Gastroesophageal sphincter (tissue), 4 donors: Measurements from ENCODE around the gene DNAJB9. TPM values are rescaled to one million over a fixed set of nuclear protein-coding genes. Genes with fewer than 3 reads are reported as not detected.

Experiments
- ATAC-seq: fragments of 150-250 bp; one replicate; pipeline ENCODE4 v1.9.1; 2016; ENCODE audit warnings: mild to moderate bottlenecking, moderate library complexity
- H3K27ac ChIP-seq, 4 donors: fragments of 200-600 bp; sonication (generic) in 3 of 4; 1 replicate in 3 of 4; 2 replicates in 1 of 4; pipeline ENCODE4 v1.5.1; 2016 to 2019
- H3K27me3 ChIP-seq: fragments of 200-600 bp; sonication (generic); one replicate; pipeline ENCODE4 v1.5.1; 2019
- H3K36me3 ChIP-seq, 2 donors: fragments of 200-600 bp; sonication (generic); one replicate each; pipeline ENCODE4 v1.5.1; 2019; ENCODE audit warnings: control low read depth in 1 of 2
- H3K4me1 ChIP-seq, 3 donors: fragments of 200-600 bp; sonication (generic); 1 replicate in 2 of 3; 2 replicates in 1 of 3; pipeline ENCODE4 v1.5.1; 2016 to 2019; ENCODE audit warnings: control low read depth in 2 of 3
- H3K4me3 ChIP-seq, 2 donors: fragments of 200-600 bp; sonication (generic); one replicate each; pipeline ENCODE4 v1.5.1; 2019; ENCODE audit warnings: mild to moderate bottlenecking in 1 of 2, moderate library complexity in 1 of 2
- H3K9me3 ChIP-seq, 3 donors: fragments of 200-600 bp; sonication (generic); one replicate each; pipeline ENCODE4 v1.5.1; 2017 to 2019; ENCODE audit warnings: control low read depth in 2 of 3
- EP300 ChIP-seq: sonication (generic); formaldehyde crosslinking; IDR thresholded peaks from one replicate; pipeline ENCODE4 v1.6.1; 2017; ENCODE audit warnings: antibody characterized with exemption, mild to moderate bottlenecking
- POLR2A ChIP-seq, 2 donors: fragments of 450-650 bp; IDR thresholded peaks; one replicate each; pipeline ENCODE4 v1.6.1; 2017; ENCODE audit warnings: antibody characterized with exemption in 2 of 2, mild to moderate bottlenecking in 2 of 2, moderate library complexity in 1 of 2
- POLR2AphosphoS5 ChIP-seq: sonication (generic); formaldehyde crosslinking; IDR thresholded peaks from one replicate; pipeline ENCODE4 v1.6.1; 2017; ENCODE audit warnings: antibody characterized with exemption
- WGBS, 2 donors: methylation state at CpG; one replicate each; pipeline ENCODE4 v1.1.5; 2018; ENCODE audit warnings: low coverage in 1 of 2; 5-methylcytosine and 5-hydroxymethylcytosine counted together
- total RNA-seq, 4 donors: library from RNA; depleted of rRNA; stranded (reverse); fragments of >200 nt; gene quantifications; one replicate each; pipeline ENCODE4 v1.1.0, GENCODE V29; 2016
- TF ChIP-seq, protein P1 (sequence below), 4 experiments: fragments of 200-600 bp in 2 of 4; fragments of 450-650 bp in 2 of 4; sonication (generic) in 1 of 4; IDR thresholded peaks; one replicate each; pipeline ENCODE4 v1.5.1; 2017 to 2019; ENCODE audit warnings: antibody characterized with exemption in 4 of 4, mild to moderate bottlenecking in 2 of 4, moderate library complexity in 2 of 4

DNAJB9 gene
- total RNA-seq, 4 donors from 2014 or later, result 17.4 to 31.2 (median 24.4) TPM

DNA sequence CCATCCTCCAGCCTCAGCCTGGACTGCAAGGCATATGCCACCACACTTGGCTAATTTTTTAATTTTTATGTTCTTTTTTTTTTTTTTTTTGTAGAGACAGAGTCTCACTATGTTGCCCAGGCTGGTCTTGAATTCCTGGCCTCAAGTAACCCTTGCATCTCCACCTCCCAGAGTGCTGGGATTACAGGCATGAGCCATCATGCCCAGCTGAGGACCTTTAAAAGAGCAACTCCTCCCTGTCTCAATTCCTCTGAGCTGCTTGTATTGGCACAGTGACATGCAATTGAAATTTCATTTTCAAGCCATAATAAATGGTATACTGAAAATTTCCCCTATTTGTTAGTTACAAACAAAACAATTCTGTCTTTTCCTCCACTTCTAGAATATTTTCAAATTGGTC, 19.5 kb downstream of the DNAJB9 start:
- Histone ChIP-seq H3K27ac (no peak overlapping the region), H3K9me3 (no peaks in the 10 kb centered on the region), H3K27me3 (no peaks in the 10 kb centered on the region), H3K36me3 (no peaks in the 10 kb centered on the region), H3K4me3 (no peak overlapping the region), H3K4me1 (no peaks in the 10 kb centered on the region)
- ATAC-seq, result no peak
- no peak for TF ChIP-seq EP300
- TF ChIP-seq POLR2AphosphoS5, result no peak
- TF ChIP-seq, protein P1, sequence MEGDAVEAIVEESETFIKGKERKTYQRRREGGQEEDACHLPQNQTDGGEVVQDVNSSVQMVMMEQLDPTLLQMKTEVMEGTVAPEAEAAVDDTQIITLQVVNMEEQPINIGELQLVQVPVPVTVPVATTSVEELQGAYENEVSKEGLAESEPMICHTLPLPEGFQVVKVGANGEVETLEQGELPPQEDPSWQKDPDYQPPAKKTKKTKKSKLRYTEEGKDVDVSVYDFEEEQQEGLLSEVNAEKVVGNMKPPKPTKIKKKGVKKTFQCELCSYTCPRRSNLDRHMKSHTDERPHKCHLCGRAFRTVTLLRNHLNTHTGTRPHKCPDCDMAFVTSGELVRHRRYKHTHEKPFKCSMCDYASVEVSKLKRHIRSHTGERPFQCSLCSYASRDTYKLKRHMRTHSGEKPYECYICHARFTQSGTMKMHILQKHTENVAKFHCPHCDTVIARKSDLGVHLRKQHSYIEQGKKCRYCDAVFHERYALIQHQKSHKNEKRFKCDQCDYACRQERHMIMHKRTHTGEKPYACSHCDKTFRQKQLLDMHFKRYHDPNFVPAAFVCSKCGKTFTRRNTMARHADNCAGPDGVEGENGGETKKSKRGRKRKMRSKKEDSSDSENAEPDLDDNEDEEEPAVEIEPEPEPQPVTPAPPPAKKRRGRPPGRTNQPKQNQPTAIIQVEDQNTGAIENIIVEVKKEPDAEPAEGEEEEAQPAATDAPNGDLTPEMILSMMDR (IDR thresholded peaks at IDR 0.05), result no peak
- no peak for TF ChIP-seq POLR2A (IDR thresholded peaks at IDR 0.05)

DNA sequence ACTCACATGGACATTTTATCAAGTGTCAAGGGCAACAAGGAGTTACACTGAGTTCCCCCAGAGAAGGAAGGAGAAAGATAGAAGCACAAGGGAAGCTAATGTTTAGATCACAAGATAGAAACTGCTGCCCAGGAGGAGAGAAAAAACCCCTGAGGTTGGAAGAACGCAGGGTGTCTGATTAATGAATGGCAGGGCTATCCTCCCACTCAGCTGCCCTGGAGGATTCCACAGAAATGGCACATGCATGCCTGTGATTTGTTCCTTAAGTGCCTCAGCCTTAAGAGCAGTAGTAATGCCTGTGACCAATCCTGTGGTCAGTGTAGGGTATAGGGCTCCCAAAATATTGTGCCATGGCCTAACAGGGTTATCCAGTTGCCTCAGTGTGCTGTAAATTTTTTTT, 20.2 kb downstream of the DNAJB9 start:
- Histone ChIP-seq H3K9me3 (no peaks in the 10 kb centered on the region), H3K4me1 (no peaks in the 10 kb centered on the region), H3K27me3 (no peaks in the 10 kb centered on the region), H3K4me3 (no peak overlapping the region), H3K27ac (no peak overlapping the region), H3K36me3 (no peaks in the 10 kb centered on the region)
- TF ChIP-seq POLR2AphosphoS5, result no peak
- no peak for TF ChIP-seq EP300
- TF ChIP-seq POLR2A (IDR thresholded peaks at IDR 0.05), result no peak
- TF ChIP-seq, protein P1 (IDR thresholded peaks at IDR 0.05), result no peak
- WGBS, 2 donors, result 64% methylated on average over 1 of the region's 1 CpG; no CpG with 5 or more reads in 1 of the 2 donors
- no peak for ATAC-seq

DNA sequence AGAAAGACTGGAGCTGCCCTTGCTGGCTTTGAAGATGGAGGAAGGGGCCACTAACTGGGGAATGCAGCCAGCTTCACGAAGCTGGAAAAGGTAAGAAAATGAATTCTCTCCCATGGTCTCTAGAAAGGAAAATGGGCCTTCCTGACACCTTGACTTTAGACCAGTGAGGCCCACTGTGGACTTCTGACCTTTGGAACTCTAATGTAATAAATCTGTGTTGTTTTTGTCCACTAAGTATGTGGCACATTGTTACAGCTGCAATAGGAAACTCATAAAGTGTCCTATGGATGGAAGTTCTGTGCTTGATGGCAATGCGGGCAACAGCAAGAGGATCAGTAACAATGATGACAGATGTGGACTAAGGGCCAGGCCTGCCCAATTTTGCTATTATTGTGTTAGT, 20.9 kb downstream of the DNAJB9 start:
- no peaks in the 10 kb centered on the region for H3K27me3 ChIP-seq
- no peak overlapping the region for H3K4me3 ChIP-seq
- no peak overlapping the region for H3K27ac ChIP-seq
- no peak for TF ChIP-seq POLR2A (IDR thresholded peaks at IDR 0.05)
- TF ChIP-seq EP300, result no peak
- TF ChIP-seq, protein P1 (IDR thresholded peaks at IDR 0.05), result no peak
- WGBS, 2 donors, result 50 to 89% methylated on average over 1 to 2 of the region's 2 CpGs
- no peaks in the 10 kb centered on the region for H3K36me3 ChIP-seq
- H3K9me3 ChIP-seq, result no peaks in the 10 kb centered on the region
- no peak for ATAC-seq
- H3K4me1 ChIP-seq, result no peaks in the 10 kb centered on the region

DNA sequence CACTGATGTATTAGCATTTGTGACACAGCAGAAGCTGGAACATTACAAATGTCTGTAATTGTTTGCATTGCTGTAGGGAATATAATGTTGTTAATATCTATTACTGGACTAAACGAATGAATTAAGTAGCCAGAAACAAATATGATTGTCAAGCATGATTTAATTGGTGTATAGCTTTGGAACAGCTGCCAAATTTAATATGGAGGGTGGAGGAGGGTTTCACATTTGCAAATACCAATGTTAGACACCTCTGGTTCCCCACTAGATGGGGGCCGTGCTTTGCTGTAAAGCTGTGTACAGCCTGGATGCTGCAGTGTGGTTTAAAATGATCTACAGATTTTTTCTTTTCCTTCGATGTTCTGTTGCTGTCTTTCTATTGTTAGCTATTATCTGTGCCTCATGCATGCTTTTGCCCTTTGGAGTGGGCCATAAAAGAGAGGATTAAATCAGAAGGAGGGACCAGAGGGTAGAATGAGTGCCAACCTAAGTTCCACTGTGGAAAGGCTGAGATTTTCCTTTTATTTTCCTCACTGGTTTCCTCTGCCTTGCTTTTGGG, 23.1 kb downstream of the DNAJB9 start:
- no peak for ATAC-seq
- no peak overlapping the region for H3K4me3 ChIP-seq
- H3K27me3 ChIP-seq, result no peaks in the 10 kb centered on the region
- WGBS, 2 donors, result 14 to 33% methylated on average over 2 to 3 of the region's 3 CpGs
- no peak for TF ChIP-seq POLR2A (IDR thresholded peaks at IDR 0.05)
- no peak for TF ChIP-seq POLR2AphosphoS5
- TF ChIP-seq, protein P1 (IDR thresholded peaks at IDR 0.05), result no peak
- no peak for TF ChIP-seq EP300
- no peaks in the 10 kb centered on the region for H3K9me3 ChIP-seq
- H3K4me1 ChIP-seq, result no peaks in the 10 kb centered on the region
- H3K27ac ChIP-seq, result no peak overlapping the region
- H3K36me3 ChIP-seq, result no peaks in the 10 kb centered on the region

DNA sequence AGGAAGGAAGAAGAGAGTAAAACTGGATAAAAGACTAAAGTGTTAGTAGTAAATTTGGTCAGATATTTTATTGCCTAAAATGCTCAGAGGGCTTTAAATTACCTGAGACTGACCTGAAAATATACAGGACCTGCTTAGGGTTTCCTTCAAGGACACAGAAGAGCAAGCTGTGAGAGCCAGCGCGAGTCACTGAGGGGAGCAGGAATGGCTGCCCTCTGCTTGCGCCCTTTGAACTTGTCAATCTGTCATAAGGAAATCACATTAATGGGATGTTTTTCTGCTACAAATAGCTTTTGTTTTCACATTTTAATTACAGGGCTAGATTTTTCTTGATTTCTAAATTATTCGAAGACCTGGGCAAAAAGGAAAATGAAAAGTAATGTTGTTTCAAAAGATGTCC, 26.9 kb downstream of the DNAJB9 start:
- ATAC-seq, result no peak
- no peaks in the 10 kb centered on the region for H3K9me3 ChIP-seq
- H3K27ac ChIP-seq, result no peak overlapping the region
- no peaks in the 10 kb centered on the region for H3K4me1 ChIP-seq
- no peak overlapping the region for H3K4me3 ChIP-seq
- H3K27me3 ChIP-seq, result no peaks in the 10 kb centered on the region
- H3K36me3 ChIP-seq, result no peaks in the 10 kb centered on the region
- TF ChIP-seq, protein P1 (IDR thresholded peaks at IDR 0.05), result no peak
- TF ChIP-seq POLR2A (IDR thresholded peaks at IDR 0.05) (no peak), EP300 (no peak), POLR2AphosphoS5 (no peak)
- WGBS, 2 donors, result 93% methylated on average over 4 of the region's 4 CpGs; no CpG with 5 or more reads in 1 of the 2 donors
